K562 (cell line): ENCODE results near the gene POPDC2.

Source experiments
- CEBPG ChIP-seq, 3 experiments: fragments of 200-800 bp in 1 of 3; sonication (Bioruptor generic) in 1 of 3; sonication (generic) in 1 of 3; formaldehyde crosslinking in 1 of 3; IDR thresholded peaks in 2 of 3; conservative IDR thresholded peaks in 1 of 3; 2 replicates each; pipeline versions ENCODE4 v1.6.1 to v1.8.0; 2016 to 2022; ENCODE audit warnings: missing compliant biosample characterization in 2 of 3, missing genetic modification characterization in 2 of 3, mild to moderate bottlenecking in 1 of 3, missing genetic modification reagents in 1 of 3
- CHD4 ChIP-seq: fragments of 200-600 bp; sonication (generic); IDR thresholded peaks from 3 replicates; pipeline ENCODE4 v1.6.1; 2012; ENCODE audit warnings: low read depth, mild to moderate bottlenecking, mixed read lengths, low read length, inconsistent platforms; ENCODE audit not compliant: insufficient read depth, insufficient replicate concordance, poor library complexity, severe bottlenecking
- EZH2 ChIP-seq: IDR thresholded peaks from 2 replicates; pipeline ENCODE4 v1.6.1; 2012; ENCODE audit warnings: low read depth, mild to moderate bottlenecking, inconsistent platforms, low read length, borderline replicate concordance
- POLR2AphosphoS5 ChIP-seq: IDR thresholded peaks from 2 replicates; pipeline ENCODE4 v1.6.1; 2011; ENCODE audit warnings: mild to moderate bottlenecking, low read depth, low read length, moderate library complexity; ENCODE audit not compliant: control insufficient read depth, insufficient read depth
- ZNF780A ChIP-seq: fragments of 250-450 bp; sonication (Bioruptor Pico); IDR thresholded peaks from 2 replicates; pipeline ENCODE4 v1.5.0; 2021; ENCODE audit warnings: mild to moderate bottlenecking
- TF ChIP-seq, protein P1 (sequence below), 2 experiments: fragments of 450-650 bp in 1 of 2; sonication (generic) in 1 of 2; formaldehyde crosslinking in 1 of 2; IDR thresholded peaks; 2 replicates each; pipeline versions ENCODE4 v1.7.1 to v1.9.0; 2016 to 2022; ENCODE audit warnings: inconsistent platforms in 1 of 2, mild to moderate bottlenecking in 1 of 2, missing genetic modification reagents in 1 of 2
- TF ChIP-seq, protein P2 (sequence below): IDR thresholded peaks from 2 replicates; pipeline ENCODE4 v1.6.1; 2016; ENCODE audit warnings: missing genetic modification characterization, missing compliant biosample characterization
- TF ChIP-seq, protein P3 (sequence below), 3 experiments: IDR thresholded peaks in 2 of 3; conservative IDR thresholded peaks in 1 of 3; 2 replicates each; pipeline ENCODE4 v1.5.1; 2011 to 2012; ENCODE audit warnings: low read length in 3 of 3, mild to moderate bottlenecking in 3 of 3, control low read depth in 2 of 3, improper control_type of control experiment in 1 of 3, inconsistent platforms in 1 of 3, low read depth in 1 of 3, mixed read lengths in 1 of 3, moderate library complexity in 1 of 3; ENCODE audit not compliant: insufficient read depth in 2 of 3
- TF ChIP-seq, protein P4 (sequence below): fragments of 450-650 bp; formaldehyde crosslinking; IDR thresholded peaks from 2 replicates; pipeline ENCODE4 v1.4.0; 2020; ENCODE audit warnings: mild to moderate bottlenecking, mixed read lengths

DNA sequence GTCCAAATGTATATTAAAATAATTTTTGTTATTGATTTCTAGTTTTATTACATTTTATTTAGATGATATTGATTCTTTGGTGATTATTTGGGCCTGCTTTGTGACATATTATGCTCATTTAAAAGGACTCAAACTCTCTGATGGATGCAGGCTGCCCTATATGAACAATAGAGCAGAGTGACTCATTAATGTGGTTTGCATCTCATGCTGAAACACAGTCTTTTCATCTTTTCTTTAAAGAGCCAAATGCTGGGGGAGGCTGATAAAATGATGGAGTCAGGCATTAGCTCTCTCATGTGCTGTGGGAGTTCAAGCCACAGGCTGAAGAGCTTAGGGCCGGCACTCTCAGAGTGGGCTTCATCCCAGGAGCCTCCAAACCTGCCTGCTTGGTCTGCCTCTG, 55.5 kb downstream of the POPDC2 start:
- TF ChIP-seq, protein P1, sequence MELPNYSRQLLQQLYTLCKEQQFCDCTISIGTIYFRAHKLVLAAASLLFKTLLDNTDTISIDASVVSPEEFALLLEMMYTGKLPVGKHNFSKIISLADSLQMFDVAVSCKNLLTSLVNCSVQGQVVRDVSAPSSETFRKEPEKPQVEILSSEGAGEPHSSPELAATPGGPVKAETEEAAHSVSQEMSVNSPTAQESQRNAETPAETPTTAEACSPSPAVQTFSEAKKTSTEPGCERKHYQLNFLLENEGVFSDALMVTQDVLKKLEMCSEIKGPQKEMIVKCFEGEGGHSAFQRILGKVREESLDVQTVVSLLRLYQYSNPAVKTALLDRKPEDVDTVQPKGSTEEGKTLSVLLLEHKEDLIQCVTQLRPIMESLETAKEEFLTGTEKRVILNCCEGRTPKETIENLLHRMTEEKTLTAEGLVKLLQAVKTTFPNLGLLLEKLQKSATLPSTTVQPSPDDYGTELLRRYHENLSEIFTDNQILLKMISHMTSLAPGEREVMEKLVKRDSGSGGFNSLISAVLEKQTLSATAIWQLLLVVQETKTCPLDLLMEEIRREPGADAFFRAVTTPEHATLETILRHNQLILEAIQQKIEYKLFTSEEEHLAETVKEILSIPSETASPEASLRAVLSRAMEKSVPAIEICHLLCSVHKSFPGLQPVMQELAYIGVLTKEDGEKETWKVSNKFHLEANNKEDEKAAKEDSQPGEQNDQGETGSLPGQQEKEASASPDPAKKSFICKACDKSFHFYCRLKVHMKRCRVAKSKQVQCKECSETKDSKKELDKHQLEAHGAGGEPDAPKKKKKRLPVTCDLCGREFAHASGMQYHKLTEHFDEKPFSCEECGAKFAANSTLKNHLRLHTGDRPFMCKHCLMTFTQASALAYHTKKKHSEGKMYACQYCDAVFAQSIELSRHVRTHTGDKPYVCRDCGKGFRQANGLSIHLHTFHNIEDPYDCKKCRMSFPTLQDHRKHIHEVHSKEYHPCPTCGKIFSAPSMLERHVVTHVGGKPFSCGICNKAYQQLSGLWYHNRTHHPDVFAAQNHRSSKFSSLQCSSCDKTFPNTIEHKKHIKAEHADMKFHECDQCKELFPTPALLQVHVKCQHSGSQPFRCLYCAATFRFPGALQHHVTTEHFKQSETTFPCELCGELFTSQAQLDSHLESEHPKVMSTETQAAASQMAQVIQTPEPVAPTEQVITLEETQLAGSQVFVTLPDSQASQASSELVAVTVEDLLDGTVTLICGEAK (IDR thresholded peaks at IDR 0.05): no peak
- TF ChIP-seq, protein P1 (CRISPR knock-in tag; IDR thresholded peaks at IDR 0.05): no peak
- TF ChIP-seq EZH2: no peak
- TF ChIP-seq, protein P2, sequence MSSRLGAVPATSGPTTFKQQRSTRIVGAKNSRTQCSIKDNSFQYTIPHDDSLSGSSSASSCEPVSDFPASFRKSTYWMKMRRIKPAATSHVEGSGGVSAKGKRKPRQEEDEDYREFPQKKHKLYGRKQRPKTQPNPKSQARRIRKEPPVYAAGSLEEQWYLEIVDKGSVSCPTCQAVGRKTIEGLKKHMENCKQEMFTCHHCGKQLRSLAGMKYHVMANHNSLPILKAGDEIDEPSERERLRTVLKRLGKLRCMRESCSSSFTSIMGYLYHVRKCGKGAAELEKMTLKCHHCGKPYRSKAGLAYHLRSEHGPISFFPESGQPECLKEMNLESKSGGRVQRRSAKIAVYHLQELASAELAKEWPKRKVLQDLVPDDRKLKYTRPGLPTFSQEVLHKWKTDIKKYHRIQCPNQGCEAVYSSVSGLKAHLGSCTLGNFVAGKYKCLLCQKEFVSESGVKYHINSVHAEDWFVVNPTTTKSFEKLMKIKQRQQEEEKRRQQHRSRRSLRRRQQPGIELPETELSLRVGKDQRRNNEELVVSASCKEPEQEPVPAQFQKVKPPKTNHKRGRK (tag): no peak
- TF ChIP-seq, protein P3, sequence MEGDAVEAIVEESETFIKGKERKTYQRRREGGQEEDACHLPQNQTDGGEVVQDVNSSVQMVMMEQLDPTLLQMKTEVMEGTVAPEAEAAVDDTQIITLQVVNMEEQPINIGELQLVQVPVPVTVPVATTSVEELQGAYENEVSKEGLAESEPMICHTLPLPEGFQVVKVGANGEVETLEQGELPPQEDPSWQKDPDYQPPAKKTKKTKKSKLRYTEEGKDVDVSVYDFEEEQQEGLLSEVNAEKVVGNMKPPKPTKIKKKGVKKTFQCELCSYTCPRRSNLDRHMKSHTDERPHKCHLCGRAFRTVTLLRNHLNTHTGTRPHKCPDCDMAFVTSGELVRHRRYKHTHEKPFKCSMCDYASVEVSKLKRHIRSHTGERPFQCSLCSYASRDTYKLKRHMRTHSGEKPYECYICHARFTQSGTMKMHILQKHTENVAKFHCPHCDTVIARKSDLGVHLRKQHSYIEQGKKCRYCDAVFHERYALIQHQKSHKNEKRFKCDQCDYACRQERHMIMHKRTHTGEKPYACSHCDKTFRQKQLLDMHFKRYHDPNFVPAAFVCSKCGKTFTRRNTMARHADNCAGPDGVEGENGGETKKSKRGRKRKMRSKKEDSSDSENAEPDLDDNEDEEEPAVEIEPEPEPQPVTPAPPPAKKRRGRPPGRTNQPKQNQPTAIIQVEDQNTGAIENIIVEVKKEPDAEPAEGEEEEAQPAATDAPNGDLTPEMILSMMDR (IDR thresholded peaks at IDR 0.05 in 2 of 3, conservative IDR thresholded peaks at IDR 0.05 in 1 of 3; ENCODE audit: insufficient read depth in 2 of 3, low read depth in 1 of 3, low read length in 3 of 3): no peak
- TF ChIP-seq CHD4: no peak
- no peak for TF ChIP-seq POLR2AphosphoS5
- no peak for TF ChIP-seq CEBPG (CRISPR knock-in tag; IDR thresholded peaks at IDR 0.05)
- no peak for TF ChIP-seq CEBPG (tag; conservative IDR thresholded peaks at IDR 0.05 in 1 of 2, IDR thresholded peaks at IDR 0.05 in 1 of 2)
- TF ChIP-seq ZNF780A (CRISPR knock-in tag): no peak
- TF ChIP-seq, protein P4, sequence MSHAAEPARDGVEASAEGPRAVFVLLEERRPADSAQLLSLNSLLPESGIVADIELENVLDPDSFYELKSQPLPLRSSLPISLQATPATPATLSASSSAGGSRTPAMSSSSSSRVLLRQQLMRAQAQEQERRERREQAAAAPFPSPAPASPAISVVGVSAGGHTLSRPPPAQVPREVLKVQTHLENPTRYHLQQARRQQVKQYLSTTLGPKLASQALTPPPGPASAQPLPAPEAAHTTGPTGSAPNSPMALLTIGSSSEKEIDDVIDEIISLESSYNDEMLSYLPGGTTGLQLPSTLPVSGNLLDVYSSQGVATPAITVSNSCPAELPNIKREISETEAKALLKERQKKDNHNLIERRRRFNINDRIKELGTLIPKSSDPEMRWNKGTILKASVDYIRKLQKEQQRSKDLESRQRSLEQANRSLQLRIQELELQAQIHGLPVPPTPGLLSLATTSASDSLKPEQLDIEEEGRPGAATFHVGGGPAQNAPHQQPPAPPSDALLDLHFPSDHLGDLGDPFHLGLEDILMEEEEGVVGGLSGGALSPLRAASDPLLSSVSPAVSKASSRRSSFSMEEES (CRISPR knock-in tag): no peak
